Spleen (tissue), 11 donors: ENCODE results near the gene OLA1. TPM values are rescaled to one million over a fixed set of nuclear protein-coding genes. Genes with fewer than 3 reads are reported as not detected.

Experiments
- DNase-seq: peaks from one replicate; pipeline ENCODE4 v3.0.0-alpha.2; 2020
- H3K27ac ChIP-seq, 8 donors: fragments of 200-600 bp; sonication (generic) in 7 of 8; 1 replicate in 4 of 8; 2 replicates in 4 of 8; pipeline versions ENCODE4 v1.5.0 to v1.8.0; 2016 to 2021; ENCODE audit warnings: inconsistent platforms in 4 of 8, mild to moderate bottlenecking in 4 of 8, moderate library complexity in 1 of 8
- H3K27me3 ChIP-seq, 7 donors: fragments of 200-600 bp; sonication (generic) in 6 of 7; replicated peaks in 1 of 7; 1 replicate in 4 of 7; 2 replicates in 3 of 7; pipeline versions ENCODE4 v1.5.0 to v1.8.0; 2016 to 2021; ENCODE audit warnings: inconsistent platforms in 3 of 7, mild to moderate bottlenecking in 1 of 7
- H3K36me3 ChIP-seq, 6 donors: fragments of 200-600 bp; sonication (generic) in 5 of 6; 1 replicate in 4 of 6; 2 replicates in 2 of 6; pipeline versions ENCODE4 v1.5.0 to v1.8.0; 2016 to 2021; ENCODE audit warnings: inconsistent platforms in 2 of 6
- H3K4me1 ChIP-seq, 6 donors: fragments of 200-600 bp; sonication (generic) in 5 of 6; 1 replicate in 3 of 6; 2 replicates in 3 of 6; pipeline versions ENCODE4 v1.5.0 to v1.8.0; 2016 to 2021; ENCODE audit warnings: inconsistent platforms in 3 of 6
- H3K4me3 ChIP-seq, 8 donors: fragments of 200-600 bp; sonication (generic) in 7 of 8; 1 replicate in 4 of 8; 2 replicates in 4 of 8; pipeline versions ENCODE4 v1.5.0 to v1.8.0; 2016 to 2021; ENCODE audit warnings: inconsistent platforms in 4 of 8, mild to moderate bottlenecking in 4 of 8, moderate library complexity in 2 of 8
- H3K9me3 ChIP-seq, 8 donors: fragments of 200-600 bp; sonication (generic) in 7 of 8; 1 replicate in 4 of 8; 2 replicates in 4 of 8; pipeline versions ENCODE4 v1.5.0 to v1.8.0; 2016 to 2021; ENCODE audit warnings: inconsistent platforms in 4 of 8
- CTCF ChIP-seq, 11 experiments: fragments of 200-600 bp in 7 of 11; fragments of 450-650 bp in 4 of 11; sonication (generic) in 4 of 11; IDR thresholded peaks in 8 of 11; conservative IDR thresholded peaks in 3 of 11; 1 replicate in 7 of 11; 2 replicates in 4 of 11; pipeline versions ENCODE4 v1.4.0 to v1.8.0; 2016 to 2021; ENCODE audit warnings: antibody characterized with exemption in 11 of 11, inconsistent platforms in 4 of 11, mild to moderate bottlenecking in 1 of 11
- POLR2A ChIP-seq, 3 donors: fragments of 450-650 bp; IDR thresholded peaks; one replicate each; pipeline ENCODE4 v1.5.1; 2017; ENCODE audit warnings: antibody characterized with exemption in 3 of 3, mild to moderate bottlenecking in 1 of 3
- POLR2AphosphoS5 ChIP-seq, 3 donors: sonication (generic); formaldehyde crosslinking; IDR thresholded peaks; one replicate each; pipeline ENCODE4 v1.5.1; 2017; ENCODE audit warnings: antibody characterized with exemption in 3 of 3
- WGBS, 5 donors: extraction: QIAGEN DNeasy Blood & Tissue Kit in 3 of 5; methylation state at CpG; one replicate each; pipeline versions ENCODE4 v1.1.5 to v1.1.7; 2013 to 2018; 5-methylcytosine and 5-hydroxymethylcytosine counted together
- intact Hi-C: fragments of 100-400 bp; cut with DNase I; formaldehyde crosslinking; loops from one replicate; pipeline ENCODE4 v1.15.0; 2023; ENCODE audit warnings: low total_unique reads
- polyA plus RNA-seq, 3 donors: library from polyadenylated mRNA; stranded (reverse); fragments of 200-250 nt; gene quantifications; one replicate each; pipeline ENCODE4 v1.2.1, GENCODE V29; 2013
- total RNA-seq, 7 donors: library from RNA; depleted of rRNA in 3 of 7; stranded (reverse); fragments of >200 nt in 3 of 7; fragmentation: NEBNext Ultra II Directional in 4 of 7; extraction: Animal tissue kit (Norgen Biotek cat#: 25700) in 4 of 7; gene quantifications; one replicate each; pipeline versions ENCODE4 v1.1.0 to v1.2.1, GENCODE V29; 2016 to 2021
- donor health status: healthy with polysubstance abuse.
- donor health status: DM: no; HTN: no; CAD: no; lungs with moderate emphysema.
- donor health status: DM: no; HTN: no; CAD: no.
- donor health status: Bipolar disorder and iron deficiency.
- donor health status: healthy.
- donor health status: DM: no; HTN: no; CAD: no.
- donor health status: DM: yes; HTN: yes; CAD: no.

OLA1 gene
- total and polyA plus RNA-seq, 10 donors: 35.0 to 66.0 (median 42.0) TPM

- Histone ChIP-seq H3K4me3 (peak overlapping the region in 1 of 8 donors; percentile 60), H3K4me1 (peaks cover 0 to 46% (median 27%) of the 10 kb centered on the region in 6 donors), H3K27me3 (no peaks in the 10 kb centered on the region), H3K36me3 (no peaks in the 10 kb centered on the region), H3K27ac (peak overlapping the region in 7 of 8 donors; percentile 88 to 97 (median 93)), H3K9me3 (no peaks in the 10 kb centered on the region)
- intact Hi-C loops: no loop called here
- 59 to 74% (median 64%) methylated on average over 2 of the region's 2 CpGs for WGBS, 5 donors
- DNase-seq: no peak
- TF ChIP-seq POLR2A (IDR thresholded peaks at IDR 0.05) (no peak), POLR2AphosphoS5 (IDR thresholded peaks at IDR 0.05) (no peak), CTCF (IDR thresholded peaks at IDR 0.05 in 8 of 11, conservative IDR thresholded peaks at IDR 0.05 in 3 of 11) (no peak)
Measured at GRCh38 chr2:174038462-174038861, 209.9 kb downstream of the OLA1 start.

GRCh38 chr2:174036825-174037224, 211.5 kb downstream of the OLA1 start:
- Histone ChIP-seq H3K27ac (peak overlapping the region in 4 of 8 donors; percentile 35 to 97 (median 70)), H3K36me3 (no peaks in the 10 kb centered on the region)
- intact Hi-C loops: no loop called here

GRCh38 chr2:174035981-174036742, 212.2 kb downstream of the OLA1 start:
- no peak overlapping the region for H3K4me3 ChIP-seq
- 56 to 77% (median 64%) methylated on average over 12 of the region's 12 CpGs for WGBS, 5 donors
- H3K36me3 ChIP-seq: no peaks in the 10 kb centered on the region
- peaks cover 0 to 67% (median 35%) of the 10 kb centered on the region in 6 donors for H3K4me1 ChIP-seq
- no peak for DNase-seq
- H3K27me3 ChIP-seq: no peaks in the 10 kb centered on the region
- H3K9me3 ChIP-seq: no peaks in the 10 kb centered on the region
- peak overlapping the region in 6 of 8 donors; percentile 1 to 97 (median 52) for H3K27ac ChIP-seq
- intact Hi-C loops: no loop called here
- TF ChIP-seq CTCF (IDR thresholded peaks at IDR 0.05 in 8 of 11, conservative IDR thresholded peaks at IDR 0.05 in 3 of 11) (peak in 6 of 11 experiments; percentile 11 to 54 (median 42)), POLR2AphosphoS5 (IDR thresholded peaks at IDR 0.05) (no peak)

More at GRCh38 chr2:174036825-174037224, 211.5 kb downstream of the OLA1 start:
- DNase-seq: no peak
- H3K4me1 ChIP-seq: peaks cover 0 to 60% (median 29%) of the 10 kb centered on the region in 6 donors
- no peak overlapping the region for H3K4me3 ChIP-seq
- no peaks in the 10 kb centered on the region for H3K9me3 ChIP-seq
- H3K27me3 ChIP-seq: no peaks in the 10 kb centered on the region
- no peak for TF ChIP-seq POLR2A (IDR thresholded peaks at IDR 0.05)
- no peak for TF ChIP-seq POLR2AphosphoS5 (IDR thresholded peaks at IDR 0.05)
- no peak for TF ChIP-seq CTCF (IDR thresholded peaks at IDR 0.05 in 8 of 11, conservative IDR thresholded peaks at IDR 0.05 in 3 of 11)

- H3K4me1 ChIP-seq: peaks cover 0 to 67% (median 33%) of the 10 kb centered on the region in 6 donors
- intact Hi-C loops: no loop called here
- 81 to 93% (median 86%) methylated on average over 3 of the region's 3 CpGs for WGBS, 5 donors
- no peak overlapping the region for H3K4me3 ChIP-seq
- H3K9me3 ChIP-seq: no peaks in the 10 kb centered on the region
- no peaks in the 10 kb centered on the region for H3K36me3 ChIP-seq
- H3K27ac ChIP-seq: no peak overlapping the region
- DNase-seq: no peak
- no peaks in the 10 kb centered on the region for H3K27me3 ChIP-seq
- TF ChIP-seq CTCF (IDR thresholded peaks at IDR 0.05 in 8 of 11, conservative IDR thresholded peaks at IDR 0.05 in 3 of 11) (no peak), POLR2AphosphoS5 (IDR thresholded peaks at IDR 0.05) (no peak), POLR2A (IDR thresholded peaks at IDR 0.05) (no peak)
Measured at GRCh38 chr2:174035117-174035635, 213.2 kb downstream of the OLA1 start.
